Cardiac ventricle fibroblast (primary cell): ENCODE measurements around the gene C1GALT1. TPM values are rescaled to one million over a fixed set of nuclear protein-coding genes. Genes with fewer than 3 reads are reported as not detected.

Experiments
- total RNA-seq: library from RNA; depleted of rRNA; stranded (reverse); fragments of >200 nt; gene quantifications from 2 replicates; pipeline ENCODE4 v1.2.3, GENCODE V29; 2015

Gene C1GALT1
- 43.2 and 63.9 TPM in 2 replicates for total RNA-seq

GRCh38 chr7:7182156-7183060, at the start of gene C1GALT1:
Gene C1GALT1 (plus strand): TSS chr7:7182544. CDS start chr7:7234320, 51,776 bp downstream.

